GM23338 (cell line): ENCODE measurements around the gene PEA15. TPM values are rescaled to one million over a fixed set of nuclear protein-coding genes. Genes with fewer than 3 reads are reported as not detected.

Source experiments
- ATAC-seq: fragments of 200-7000 bp; cut with Tn5 transposase; 3 replicates; pipeline ENCODE4 v1.9.1; 2020
- DNase-seq: peaks from one replicate; pipeline ENCODE4 v3.0.0-alpha.2; 2015; ENCODE audit warnings: low spot score
- H2AFZ ChIP-seq: fragments of 200-600 bp; sonication (generic); 2 replicates; pipeline ENCODE4 v1.8.0; 2016; ENCODE audit warnings: antibody characterized with exemption, mild to moderate bottlenecking, moderate library complexity
- H3F3A ChIP-seq: fragments of 200-600 bp; sonication (generic); replicated peaks from 2 replicates; pipeline ENCODE4 v1.8.0; 2017; ENCODE audit warnings: antibody characterized with exemption, mixed run types, low read depth
- H3K27ac ChIP-seq: fragments of 200-600 bp; sonication (generic); 2 replicates; pipeline ENCODE4 v1.6.1; 2016; ENCODE audit warnings: low read depth
- H3K27me3 ChIP-seq: fragments of 200-600 bp; sonication (generic); 2 replicates; pipeline ENCODE4 v1.8.0; 2016; ENCODE audit warnings: mild to moderate bottlenecking, mixed run types, moderate library complexity; ENCODE audit not compliant: insufficient read depth
- H3K36me3 ChIP-seq: fragments of 200-600 bp; sonication (generic); 2 replicates; pipeline ENCODE4 v1.8.0; 2016; ENCODE audit warnings: mild to moderate bottlenecking; ENCODE audit not compliant: insufficient read depth
- H3K4me1 ChIP-seq: fragments of 200-600 bp; sonication (generic); 2 replicates; pipeline ENCODE4 v1.8.0; 2016; ENCODE audit warnings: mild to moderate bottlenecking, moderate library complexity; ENCODE audit not compliant: insufficient read depth
- H3K4me2 ChIP-seq: fragments of 200-600 bp; sonication (generic); 2 replicates; pipeline ENCODE4 v1.7.1; 2017; ENCODE audit warnings: mixed run types
- H3K4me3 ChIP-seq: fragments of 200-600 bp; sonication (generic); 2 replicates; pipeline ENCODE4 v1.6.1; 2016; ENCODE audit warnings: mixed run types
- H3K79me2 ChIP-seq: fragments of 200-600 bp; sonication (generic); replicated peaks from 2 replicates; pipeline ENCODE4 v1.8.0; 2017; ENCODE audit warnings: mild to moderate bottlenecking; ENCODE audit not compliant: insufficient read depth
- H3K9me2 ChIP-seq: fragments of 200-600 bp; sonication (generic); 2 replicates; pipeline ENCODE4 v1.8.0; 2017; ENCODE audit not compliant: insufficient read depth
- H4K20me1 ChIP-seq: fragments of 200-600 bp; sonication (generic); replicated peaks from 2 replicates; pipeline ENCODE4 v1.8.0; 2017; ENCODE audit warnings: mild to moderate bottlenecking; ENCODE audit not compliant: insufficient read depth
- H3K27ac Mint-ChIP-seq: 2 replicates; pipeline ENCODE4 v1.8.0; 2020; ENCODE audit warnings: inconsistent platforms, mild to moderate bottlenecking, moderate library complexity, mixed read lengths
- H3K27me3 Mint-ChIP-seq: 3 replicates; pipeline ENCODE4 v1.8.0; 2022; ENCODE audit warnings: low read depth, mild to moderate bottlenecking, moderate library complexity, mixed read lengths, inconsistent platforms; ENCODE audit not compliant: insufficient read depth, poor library complexity
- H3K36me3 Mint-ChIP-seq: 3 replicates; pipeline ENCODE4 v1.8.0; 2021; ENCODE audit warnings: low read depth, mild to moderate bottlenecking, inconsistent platforms, moderate library complexity, mixed read lengths
- H3K4me1 Mint-ChIP-seq: 3 replicates; pipeline ENCODE4 v1.8.0; 2020; ENCODE audit warnings: mild to moderate bottlenecking, inconsistent platforms, mixed read lengths
- H3K4me3 Mint-ChIP-seq: 3 replicates; pipeline ENCODE4 v1.8.0; 2021; ENCODE audit warnings: moderate library complexity, mild to moderate bottlenecking, inconsistent platforms, mixed read lengths
- H3K9me3 Mint-ChIP-seq: 3 replicates; pipeline ENCODE4 v1.8.0; 2020; ENCODE audit warnings: moderate library complexity, mild to moderate bottlenecking, inconsistent platforms, mixed read lengths
- CREB1 ChIP-seq: fragments of 250-450 bp; sonication (Bioruptor Pico); IDR thresholded peaks from 2 replicates; pipeline ENCODE4 v1.5.0; 2020; ENCODE audit warnings: low read depth, mild to moderate bottlenecking, moderate library complexity
- CTCF ChIP-seq, 2 experiments: fragments of 200-600 bp in 1 of 2; sonication (generic) in 1 of 2; conservative IDR thresholded peaks; 2 replicates each; pipeline versions ENCODE4 v1.5.1 to v1.6.1; 2016 to 2017; ENCODE audit warnings: antibody characterized with exemption in 2 of 2, low read depth in 2 of 2, mild to moderate bottlenecking in 2 of 2, moderate library complexity in 1 of 2
- ETS1 ChIP-seq: IDR thresholded peaks from 2 replicates; pipeline ENCODE4 v1.6.1; 2016; ENCODE audit warnings: antibody characterized with exemption
- EZH2 ChIP-seq: fragments of 200-600 bp; sonication (generic); IDR thresholded peaks from one replicate; pipeline ENCODE4 v1.8.0; 2017; ENCODE audit warnings: antibody characterized with exemption, mild to moderate bottlenecking, low read depth; ENCODE audit not compliant: unreplicated experiment
- EZH2phosphoT487 ChIP-seq: fragments of 200-600 bp; sonication (generic); IDR thresholded peaks from one replicate; pipeline ENCODE4 v1.8.1; 2018; ENCODE audit warnings: antibody characterized with exemption; ENCODE audit not compliant: unreplicated experiment
- JUNB ChIP-seq: IDR thresholded peaks from one replicate; pipeline ENCODE4 v1.6.1; 2016; ENCODE audit warnings: antibody characterized with exemption; ENCODE audit not compliant: unreplicated experiment
- NANOG ChIP-seq: IDR thresholded peaks from 2 replicates; pipeline ENCODE4 v1.6.1; 2016; ENCODE audit warnings: antibody characterized with exemption, borderline replicate concordance
- POLR2AphosphoS5 ChIP-seq: IDR thresholded peaks from 2 replicates; pipeline ENCODE4 v1.6.1; 2016; ENCODE audit warnings: antibody characterized with exemption, low read depth
- REST ChIP-seq: IDR thresholded peaks from one replicate; pipeline ENCODE4 v1.6.1; 2018; ENCODE audit warnings: antibody characterized with exemption; ENCODE audit not compliant: unreplicated experiment
- STAT1 ChIP-seq: IDR thresholded peaks from one replicate; pipeline ENCODE4 v1.6.1; 2016; ENCODE audit warnings: antibody characterized with exemption; ENCODE audit not compliant: unreplicated experiment
- ZNF114 ChIP-seq: fragments of 250-450 bp; sonication (Bioruptor Pico); IDR thresholded peaks from 2 replicates; pipeline ENCODE4 v1.5.0; 2020; ENCODE audit warnings: mild to moderate bottlenecking, moderate library complexity
- ZNF331 ChIP-seq: fragments of 250-450 bp; sonication (Bioruptor Pico); IDR thresholded peaks from 2 replicates; pipeline ENCODE4 v1.5.0; 2020; ENCODE audit warnings: low read depth, mild to moderate bottlenecking, moderate library complexity
- ZNF462 ChIP-seq: fragments of 250-450 bp; sonication (Bioruptor Pico); IDR thresholded peaks from 2 replicates; pipeline ENCODE4 v1.5.0; 2020; ENCODE audit warnings: mild to moderate bottlenecking, moderate library complexity
- polyA plus RNA-seq: library from polyadenylated mRNA; unstranded; fragments of >200 nt; fragmentation: Nextera tagmentation; extraction: Ambion mirVana; gene quantifications from 2 replicates; pipeline ENCODE4 v1.2.1, GENCODE V29; 2016
- total RNA-seq: library from RNA; depleted of rRNA; stranded (reverse); fragments of >200 nt; shearing (Covaris generic); gene quantifications from 2 replicates; pipeline ENCODE4 v1.2.3, GENCODE V29; 2014

PEA15 gene
- total and polyA plus RNA-seq, 2 experiments from 2014 or later = 60.3 to 80.8 TPM

GRCh38 chr1:160197231-160197630, 8.0 kb upstream of the PEA15 start:
- peaks cover 12% of the 10 kb centered on the region for H3K4me1 ChIP-seq
- no peaks in the 10 kb centered on the region for H3K27me3 ChIP-seq
- no peak for ATAC-seq
- H3K4me3 Mint-ChIP-seq = no peak overlapping the region
- no peak overlapping the region for H3K27ac Mint-ChIP-seq
- H2AFZ ChIP-seq = no peak overlapping the region
- no peak overlapping the region for H3K4me3 ChIP-seq
- H3K4me1 Mint-ChIP-seq = no peaks in the 10 kb centered on the region
- no peak for DNase-seq
- TF ChIP-seq STAT1 = no peak
- no peak for TF ChIP-seq JUNB
- no peak for TF ChIP-seq ZNF114 (CRISPR knock-in tag)
- TF ChIP-seq ETS1 = no peak
- TF ChIP-seq REST = no peak
- no peak for TF ChIP-seq EZH2
- TF ChIP-seq CTCF (conservative IDR thresholded peaks at IDR 0.05; ENCODE audit: low read depth in 2 of 2) = no peak
- TF ChIP-seq EZH2phosphoT487 = no peak
- TF ChIP-seq POLR2AphosphoS5 = no peak
- no peak for TF ChIP-seq ZNF331
- TF ChIP-seq NANOG = no peak
- TF ChIP-seq ZNF462 = no peak
- TF ChIP-seq CREB1 (CRISPR knock-in tag) = no peak
- H3K4me2 ChIP-seq = no peak overlapping the region
- no peaks in the 10 kb centered on the region for H3K79me2 ChIP-seq
- no peak overlapping the region for H3K27ac ChIP-seq
- H3K36me3 ChIP-seq = no peaks in the 10 kb centered on the region
- peaks cover 3% of the 10 kb centered on the region for H3K27me3 Mint-ChIP-seq
- no peaks in the 10 kb centered on the region for H3K36me3 Mint-ChIP-seq
- H3K9me3 Mint-ChIP-seq = no peaks in the 10 kb centered on the region; the same call in 2 of the 3 replicates
- H4K20me1 ChIP-seq = no peaks in the 10 kb centered on the region
- 0 out of 2 replicates have a peak, but pooled peaks cover 9% of the 10 kb centered on the region for H3F3A ChIP-seq
- H3K9me2 ChIP-seq = 0 out of 2 replicates have a peak, but pooled peaks cover 2% of the 10 kb centered on the region
